Measurements from ENCODE around the gene SPATA32.

SPATA32 gene

DNA sequence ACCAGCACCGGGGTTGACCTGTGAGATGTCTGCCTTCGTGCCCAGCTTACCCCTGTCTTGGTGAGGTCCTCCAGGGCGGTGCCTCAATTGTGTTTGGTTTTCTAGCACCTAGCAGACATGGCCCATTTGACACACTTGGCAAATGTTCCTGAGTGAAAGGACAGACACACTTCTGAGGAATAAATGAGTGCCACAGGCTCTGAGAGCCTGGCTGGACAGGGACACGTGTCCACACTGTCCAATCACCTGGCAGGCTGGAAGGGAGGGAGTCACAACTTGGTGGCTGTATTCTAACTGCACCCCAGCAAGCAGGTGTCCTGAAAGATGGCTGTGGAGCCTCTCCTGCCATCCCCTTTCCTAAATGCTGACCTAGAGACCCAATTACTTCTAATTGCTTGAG, 47.5 kb upstream of the SPATA32 start:
- no peak overlapping the region for H3K4me3 ChIP-seq (ENCODE audit: low read depth, low read length)
- H3K9me3 ChIP-seq (ENCODE audit: control insufficient read depth, insufficient read depth, low read depth, low read length): no peaks in the 10 kb centered on the region
- ChIA-PET POLR2A (interaction anchor here (1.6 to 1.8 kb wide), 2 partner anchors 32 to 62 kb away, joined by 4 to 13 read pairs; no protein-coding TSS in a partner anchor), CTCF (interaction anchor here (1.5 to 9.3 kb wide), 2 partner anchors 16 to 32 kb away, joined by 5 to 61 read pairs; no protein-coding TSS in a partner anchor)
- peaks cover 0 to 10% of the 10 kb centered on the region in 2 experiments; a peak in 1 of 3 replicates for H3K36me3 ChIP-seq (ENCODE audit: control insufficient read depth in 2 of 2, insufficient read depth in 1 of 2, low read length in 2 of 2)
- no peak overlapping the region for H3K27ac ChIP-seq (ENCODE audit: extremely low read depth, low read depth, low read length)
- H3K4me1 ChIP-seq (ENCODE audit: control insufficient read depth, insufficient read depth, low read length): peaks cover 36% of the 10 kb centered on the region
- TF ChIP-seq ZNF266 (tag by site-specific recombination; IDR thresholded peaks at IDR 0.05; ENCODE audit: low read depth): no peak
- TF ChIP-seq, protein P1, sequence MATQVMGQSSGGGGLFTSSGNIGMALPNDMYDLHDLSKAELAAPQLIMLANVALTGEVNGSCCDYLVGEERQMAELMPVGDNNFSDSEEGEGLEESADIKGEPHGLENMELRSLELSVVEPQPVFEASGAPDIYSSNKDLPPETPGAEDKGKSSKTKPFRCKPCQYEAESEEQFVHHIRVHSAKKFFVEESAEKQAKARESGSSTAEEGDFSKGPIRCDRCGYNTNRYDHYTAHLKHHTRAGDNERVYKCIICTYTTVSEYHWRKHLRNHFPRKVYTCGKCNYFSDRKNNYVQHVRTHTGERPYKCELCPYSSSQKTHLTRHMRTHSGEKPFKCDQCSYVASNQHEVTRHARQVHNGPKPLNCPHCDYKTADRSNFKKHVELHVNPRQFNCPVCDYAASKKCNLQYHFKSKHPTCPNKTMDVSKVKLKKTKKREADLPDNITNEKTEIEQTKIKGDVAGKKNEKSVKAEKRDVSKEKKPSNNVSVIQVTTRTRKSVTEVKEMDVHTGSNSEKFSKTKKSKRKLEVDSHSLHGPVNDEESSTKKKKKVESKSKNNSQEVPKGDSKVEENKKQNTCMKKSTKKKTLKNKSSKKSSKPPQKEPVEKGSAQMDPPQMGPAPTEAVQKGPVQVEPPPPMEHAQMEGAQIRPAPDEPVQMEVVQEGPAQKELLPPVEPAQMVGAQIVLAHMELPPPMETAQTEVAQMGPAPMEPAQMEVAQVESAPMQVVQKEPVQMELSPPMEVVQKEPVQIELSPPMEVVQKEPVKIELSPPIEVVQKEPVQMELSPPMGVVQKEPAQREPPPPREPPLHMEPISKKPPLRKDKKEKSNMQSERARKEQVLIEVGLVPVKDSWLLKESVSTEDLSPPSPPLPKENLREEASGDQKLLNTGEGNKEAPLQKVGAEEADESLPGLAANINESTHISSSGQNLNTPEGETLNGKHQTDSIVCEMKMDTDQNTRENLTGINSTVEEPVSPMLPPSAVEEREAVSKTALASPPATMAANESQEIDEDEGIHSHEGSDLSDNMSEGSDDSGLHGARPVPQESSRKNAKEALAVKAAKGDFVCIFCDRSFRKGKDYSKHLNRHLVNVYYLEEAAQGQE (tag by site-specific recombination; IDR thresholded peaks at IDR 0.05): 0 out of 2 replicates have a peak, but pooled peaks have one; percentile 13

DNA sequence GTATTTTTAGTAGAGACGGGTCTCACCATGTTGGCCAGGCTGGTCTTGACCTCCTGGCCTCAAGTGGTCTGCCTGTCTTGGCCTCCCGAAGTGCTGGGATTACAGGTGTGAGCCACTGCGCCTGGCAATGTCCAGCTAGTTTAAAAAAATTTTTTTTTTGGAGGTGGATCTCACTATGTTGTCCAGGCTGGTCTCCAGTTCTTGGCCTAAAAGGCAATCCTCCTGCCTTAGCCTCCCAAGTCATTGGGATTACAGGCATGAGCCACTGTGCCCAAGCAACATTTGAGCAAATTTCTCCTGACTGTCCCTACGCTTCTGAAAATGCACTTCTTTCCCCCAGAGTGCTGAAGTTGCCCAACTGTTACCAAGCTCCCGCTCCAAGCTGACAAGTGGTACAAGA, 46.9 kb upstream of the SPATA32 start:
- POLR2A ChIA-PET: interaction anchor here (0.9 to 1.8 kb wide), 3 partner anchors 9 to 63 kb away, joined by 4 to 13 read pairs (median 5); no protein-coding TSS in a partner anchor

DNA sequence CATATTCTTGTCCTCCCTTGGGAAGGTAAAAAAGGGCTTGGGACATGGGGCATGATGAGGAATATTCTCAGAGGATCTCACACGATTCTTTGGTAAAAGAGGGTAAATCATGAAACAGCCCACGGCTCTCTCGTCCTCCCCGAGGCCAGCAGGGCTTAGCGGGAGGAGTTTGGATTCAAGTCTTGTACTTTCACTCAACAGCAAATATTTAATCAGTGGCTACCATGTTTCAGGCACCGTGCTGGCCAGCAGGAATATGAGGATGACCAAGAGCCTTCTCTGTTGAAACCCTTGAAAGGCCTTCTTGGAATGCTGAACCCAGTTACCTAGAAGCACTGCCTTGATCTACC, 46.1 kb upstream of the SPATA32 start:
- Histone ChIP-seq H3K36me3 (ENCODE audit: control insufficient read depth in 2 of 2, insufficient read depth in 1 of 2, low read length in 2 of 2) (peaks cover 0 to 10% of the 10 kb centered on the region in 2 experiments; a peak in 2 of 3 replicates), H3K4me1 (ENCODE audit: control insufficient read depth, insufficient read depth, low read length) (peaks cover 36% of the 10 kb centered on the region), H3K9me3 (ENCODE audit: control insufficient read depth, insufficient read depth, low read depth, low read length) (no peaks in the 10 kb centered on the region), H3K27ac (ENCODE audit: extremely low read depth, low read depth, low read length) (0 out of 2 replicates have a peak overlapping the region, but pooled peaks have one; percentile 35), H3K4me3 (ENCODE audit: low read depth, low read length) (no peak overlapping the region)
- TF ChIP-seq, protein P2, sequence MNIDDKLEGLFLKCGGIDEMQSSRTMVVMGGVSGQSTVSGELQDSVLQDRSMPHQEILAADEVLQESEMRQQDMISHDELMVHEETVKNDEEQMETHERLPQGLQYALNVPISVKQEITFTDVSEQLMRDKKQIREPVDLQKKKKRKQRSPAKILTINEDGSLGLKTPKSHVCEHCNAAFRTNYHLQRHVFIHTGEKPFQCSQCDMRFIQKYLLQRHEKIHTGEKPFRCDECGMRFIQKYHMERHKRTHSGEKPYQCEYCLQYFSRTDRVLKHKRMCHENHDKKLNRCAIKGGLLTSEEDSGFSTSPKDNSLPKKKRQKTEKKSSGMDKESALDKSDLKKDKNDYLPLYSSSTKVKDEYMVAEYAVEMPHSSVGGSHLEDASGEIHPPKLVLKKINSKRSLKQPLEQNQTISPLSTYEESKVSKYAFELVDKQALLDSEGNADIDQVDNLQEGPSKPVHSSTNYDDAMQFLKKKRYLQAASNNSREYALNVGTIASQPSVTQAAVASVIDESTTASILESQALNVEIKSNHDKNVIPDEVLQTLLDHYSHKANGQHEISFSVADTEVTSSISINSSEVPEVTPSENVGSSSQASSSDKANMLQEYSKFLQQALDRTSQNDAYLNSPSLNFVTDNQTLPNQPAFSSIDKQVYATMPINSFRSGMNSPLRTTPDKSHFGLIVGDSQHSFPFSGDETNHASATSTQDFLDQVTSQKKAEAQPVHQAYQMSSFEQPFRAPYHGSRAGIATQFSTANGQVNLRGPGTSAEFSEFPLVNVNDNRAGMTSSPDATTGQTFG (tag by site-specific recombination; IDR thresholded peaks at IDR 0.05; ENCODE audit: borderline replicate concordance): no peak
- CTCF ChIA-PET: interaction anchor here (2.8 to 9.3 kb wide), 3 partner anchors 15 to 77 kb away, joined by 7 to 61 read pairs (median 22); no protein-coding TSS in a partner anchor
- POLR2A ChIA-PET: interaction anchor here (0.8 to 1.7 kb wide), 3 partner anchors 8 to 19 kb away, joined by 3 to 7 read pairs (median 5); partner anchors contain the start of gene MAP3K14

More for the DNA sequence above, 46.9 kb upstream of the SPATA32 start:
- Histone ChIP-seq H3K27ac (ENCODE audit: extremely low read depth, low read depth, low read length) (no peak overlapping the region), H3K4me1 (ENCODE audit: control insufficient read depth, insufficient read depth, low read length) (peaks cover 36% of the 10 kb centered on the region), H3K9me3 (ENCODE audit: control insufficient read depth, insufficient read depth, low read depth, low read length) (no peaks in the 10 kb centered on the region), H3K4me3 (ENCODE audit: low read depth, low read length) (no peak overlapping the region), H3K36me3 (ENCODE audit: control insufficient read depth in 2 of 2, insufficient read depth in 1 of 2, low read length in 2 of 2) (peaks cover 0 to 10% of the 10 kb centered on the region in 2 experiments; a peak in 1 of 3 replicates)
- CTCF ChIA-PET: interaction anchor here (0.6 to 9.3 kb wide), 3 partner anchors 15 to 38 kb away, joined by 4 to 61 read pairs (median 5); no protein-coding TSS in a partner anchor
- TF ChIP-seq ZNF785 (tag by site-specific recombination; IDR thresholded peaks at IDR 0.05) (no peak), ZNF121 (tag by site-specific recombination; IDR thresholded peaks at IDR 0.05) (peak; percentile 92)

DNA sequence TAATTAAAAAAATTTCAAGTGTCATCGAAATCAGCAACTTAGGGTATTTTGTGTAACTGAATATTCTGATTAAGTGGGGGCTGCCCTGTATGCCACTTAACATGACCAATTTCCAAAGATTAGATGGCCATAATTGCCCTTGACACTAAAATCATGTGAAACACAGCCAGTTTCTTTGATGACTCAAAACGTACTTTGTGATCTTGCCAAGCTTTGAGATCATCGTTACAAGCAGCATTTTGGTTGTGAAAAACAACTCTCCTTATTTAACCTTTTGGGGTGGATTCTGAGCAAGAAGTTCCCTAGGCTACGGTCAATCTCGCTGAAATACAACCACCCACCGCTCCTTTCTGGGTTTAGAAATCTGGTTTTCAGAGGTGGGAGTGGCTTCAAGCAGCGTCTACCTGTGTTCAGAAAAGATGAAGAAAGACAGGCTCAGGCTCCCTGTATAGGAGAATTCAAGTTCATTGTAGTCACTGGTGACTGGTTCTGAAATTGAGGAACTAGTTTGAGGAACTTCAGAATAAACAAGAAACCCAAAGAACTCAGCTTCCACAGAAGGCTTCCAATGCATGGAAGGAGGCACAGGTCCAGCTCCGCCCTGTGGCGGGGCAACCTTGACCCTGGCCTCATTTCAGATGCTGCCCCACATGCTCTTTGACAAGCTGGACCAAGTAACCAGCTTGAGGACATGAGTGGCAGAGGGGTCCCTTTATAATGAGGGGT, 45.6 kb upstream of the SPATA32 start:
- Histone ChIP-seq H3K9me3 (ENCODE audit: control insufficient read depth, insufficient read depth, low read depth, low read length) (no peaks in the 10 kb centered on the region), H3K27ac (ENCODE audit: extremely low read depth, low read depth, low read length) (peak overlapping the region; percentile 35; the same call in 1 of the 2 replicates), H3K4me1 (ENCODE audit: control insufficient read depth, insufficient read depth, low read length) (peaks cover 31% of the 10 kb centered on the region), H3K36me3 (ENCODE audit: control insufficient read depth in 2 of 2, insufficient read depth in 1 of 2, low read length in 2 of 2) (peaks cover 0 to 10% of the 10 kb centered on the region in 2 experiments; a peak in 2 of 3 replicates), H3K4me3 (ENCODE audit: low read depth, low read length) (no peak overlapping the region)
- ChIA-PET POLR2A (interaction anchor here (0.8 to 1.7 kb wide), 3 partner anchors 9 to 64 kb away, joined by 3 to 7 read pairs (median 4); partner anchors contain the start of gene MAP3K14), CTCF (interaction anchor here (0.5 to 9.3 kb wide), 8 partner anchors 10 to 118 kb away, joined by 3 to 61 read pairs (median 3); partner anchors contain the start of gene MAP3K14)
- TF ChIP-seq, protein P3, sequence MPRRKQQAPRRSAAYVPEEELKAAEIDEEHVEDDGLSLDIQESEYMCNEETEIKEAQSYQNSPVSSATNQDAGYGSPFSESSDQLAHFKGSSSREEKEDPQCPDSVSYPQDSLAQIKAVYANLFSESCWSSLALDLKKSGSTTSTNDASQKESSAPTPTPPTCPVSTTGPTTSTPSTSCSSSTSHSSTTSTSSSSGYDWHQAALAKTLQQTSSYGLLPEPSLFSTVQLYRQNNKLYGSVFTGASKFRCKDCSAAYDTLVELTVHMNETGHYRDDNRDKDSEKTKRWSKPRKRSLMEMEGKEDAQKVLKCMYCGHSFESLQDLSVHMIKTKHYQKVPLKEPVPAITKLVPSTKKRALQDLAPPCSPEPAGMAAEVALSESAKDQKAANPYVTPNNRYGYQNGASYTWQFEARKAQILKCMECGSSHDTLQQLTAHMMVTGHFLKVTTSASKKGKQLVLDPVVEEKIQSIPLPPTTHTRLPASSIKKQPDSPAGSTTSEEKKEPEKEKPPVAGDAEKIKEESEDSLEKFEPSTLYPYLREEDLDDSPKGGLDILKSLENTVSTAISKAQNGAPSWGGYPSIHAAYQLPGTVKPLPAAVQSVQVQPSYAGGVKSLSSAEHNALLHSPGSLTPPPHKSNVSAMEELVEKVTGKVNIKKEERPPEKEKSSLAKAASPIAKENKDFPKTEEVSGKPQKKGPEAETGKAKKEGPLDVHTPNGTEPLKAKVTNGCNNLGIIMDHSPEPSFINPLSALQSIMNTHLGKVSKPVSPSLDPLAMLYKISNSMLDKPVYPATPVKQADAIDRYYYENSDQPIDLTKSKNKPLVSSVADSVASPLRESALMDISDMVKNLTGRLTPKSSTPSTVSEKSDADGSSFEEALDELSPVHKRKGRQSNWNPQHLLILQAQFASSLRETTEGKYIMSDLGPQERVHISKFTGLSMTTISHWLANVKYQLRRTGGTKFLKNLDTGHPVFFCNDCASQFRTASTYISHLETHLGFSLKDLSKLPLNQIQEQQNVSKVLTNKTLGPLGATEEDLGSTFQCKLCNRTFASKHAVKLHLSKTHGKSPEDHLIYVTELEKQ (tag by site-specific recombination; IDR thresholded peaks at IDR 0.05; ENCODE audit: borderline replicate concordance): peak; percentile 68; the same call in 1 of the 2 replicates
- TF ChIP-seq ZEB2 (tag by site-specific recombination; IDR thresholded peaks at IDR 0.05): peak; percentile 86
- no peak for TF ChIP-seq ZIC2 (tag by site-specific recombination; IDR thresholded peaks at IDR 0.05)
- TF ChIP-seq ZNF707 (tag by site-specific recombination; IDR thresholded peaks at IDR 0.05): no peak
- TF ChIP-seq ZBTB17 (tag by site-specific recombination; IDR thresholded peaks at IDR 0.05): no peak
- no peak for TF ChIP-seq MEIS1 (CRISPR knock-in tag; IDR thresholded peaks at IDR 0.05; ENCODE audit: borderline replicate concordance)
- 0 out of 2 replicates have a peak, but pooled peaks have one; percentile 33 for TF ChIP-seq ZNF394 (tag by site-specific recombination; IDR thresholded peaks at IDR 0.05; ENCODE audit: borderline replicate concordance)

Measured in HEK293 (cell line).